Astrocyte (in vitro differentiated cells and primary cell): ENCODE data around the gene RCC2.
"Not testable (repeated sequence)": the region's sequence is repeated elsewhere in the genome, so short reads cannot be mapped to it uniquely, and the experiment has no call there.

Source experiments
- CTCF ChIP-seq: IDR thresholded peaks from 2 replicates; pipeline ENCODE4 v1.5.1; 2011; ENCODE audit warnings: low read depth, mild to moderate bottlenecking, inconsistent platforms, low read length, moderate library complexity; ENCODE audit not compliant: insufficient read depth
- EZH2 ChIP-seq: IDR thresholded peaks from 2 replicates; pipeline ENCODE4 v1.6.1; 2012; ENCODE audit warnings: mild to moderate bottlenecking, low read length, inconsistent platforms; ENCODE audit not compliant: insufficient read depth

- TF ChIP-seq CTCF, EZH2: not testable (repeated sequence)
These were observed 35.5 kb upstream of the RCC2 start for GRCh38 chr1:17474836-17475555.
